Right cardiac atrium (tissue), 5 donors: ENCODE results near the gene DOCK4. TPM values are rescaled to one million over a fixed set of nuclear protein-coding genes. Genes with fewer than 3 reads are reported as not detected.
A peak's percentile ranks its signal among the peaks of the same experiment; 100 is the strongest.

Source experiments
- ATAC-seq, 2 donors: fragments of 200-7000 bp; cut with Tn5 transposase; one replicate each; pipeline versions ENCODE4 v1.8.0 to v1.9.1; 2020; ENCODE audit warnings: moderate library complexity in 2 of 2, mild to moderate bottlenecking in 1 of 2
- DNase-seq, 3 donors: peaks; one replicate each; pipeline ENCODE4 v3.0.0-alpha.2; 2020
- H3K27ac ChIP-seq: one replicate; pipeline ENCODE4 v1.5.1; 2013; ENCODE audit warnings: mild to moderate bottlenecking, low read length, control low read depth, moderate library complexity
- H3K27me3 ChIP-seq: one replicate; pipeline ENCODE4 v1.6.1; 2013; ENCODE audit not compliant: control insufficient read depth, insufficient read depth
- H3K4me1 ChIP-seq: one replicate; pipeline ENCODE4 v1.6.1; 2013; ENCODE audit warnings: low read length; ENCODE audit not compliant: control insufficient read depth, insufficient read depth
- H3K4me3 ChIP-seq: one replicate; pipeline ENCODE4 v1.5.1; 2013; ENCODE audit warnings: low read length, control low read depth
- H3K9me3 ChIP-seq: one replicate; pipeline ENCODE4 v1.6.1; 2013; ENCODE audit warnings: low read length; ENCODE audit not compliant: control insufficient read depth
- WGBS: extraction: QIAGEN DNeasy Blood & Tissue Kit; methylation state at CpG from one replicate; pipeline ENCODE4 v1.1.7; 2013; 5-methylcytosine and 5-hydroxymethylcytosine counted together
- intact Hi-C, 4 donors: fragments of 100-400 bp; cut with DNase I; formaldehyde crosslinking; loops; one replicate each; pipeline versions ENCODE4 v1.11.0 to v1.14.0; 2022 to 2023
- polyA plus RNA-seq: library from polyadenylated mRNA; stranded (reverse); fragments of 200-250 nt; gene quantifications from one replicate; pipeline ENCODE4 v1.2.3, GENCODE V29; 2013
- total RNA-seq, 4 donors: library from RNA; stranded (reverse); fragmentation: NEBNext Ultra II Directional; extraction: Animal tissue kit (Norgen Biotek cat#: 25700); gene quantifications; one replicate each; pipeline ENCODE4 v1.2.1, GENCODE V29; 2021
- donor health status: healthy with polysubstance abuse.
- donor health status: DM: no; HTN: yes; CAD: no.
- donor health status: DM: no; HTN: no; CAD: no.
- donor health status: DM: no; HTN: yes; CAD: no; lungs with severe emphysema.
- donor health status: DM: yes; HTN: yes; CAD: no.

Gene DOCK4
- total and polyA plus RNA-seq, 5 donors, result 5.7 to 19.9 (median 15.7) TPM

- Histone ChIP-seq H3K4me1 (no peaks in the 10 kb centered on the region), H3K27me3 (no peaks in the 10 kb centered on the region), H3K4me3 (no peak overlapping the region), H3K27ac (no peak overlapping the region), H3K9me3 (no peaks in the 10 kb centered on the region)
- no peak for ATAC-seq
- intact Hi-C loops, result no loop called here
- DNase-seq, result no peak
Observed at GRCh38 chr7:111787099-111787498, 419.1 kb downstream of the DOCK4 start.

GRCh38 chr7:111785076-111785475 lies 421.1 kb downstream of the DOCK4 start:
- Histone ChIP-seq H3K9me3 (no peaks in the 10 kb centered on the region), H3K27ac (no peak overlapping the region), H3K4me3 (no peak overlapping the region), H3K4me1 (no peaks in the 10 kb centered on the region), H3K27me3 (no peaks in the 10 kb centered on the region)
- no peak for DNase-seq
- no peak for ATAC-seq
- 97% methylated on average over 3 of the region's 3 CpGs for WGBS
- intact Hi-C loops, result no loop called here

GRCh38 chr7:111784296-111784695 lies 421.9 kb downstream of the DOCK4 start:
- H3K27ac ChIP-seq, result no peak overlapping the region
- H3K4me3 ChIP-seq, result no peak overlapping the region
- WGBS, result 84% methylated on average over 2 of the region's 2 CpGs
- intact Hi-C loops, result no loop called here
- no peaks in the 10 kb centered on the region for H3K9me3 ChIP-seq
- no peak for ATAC-seq
- H3K27me3 ChIP-seq, result no peaks in the 10 kb centered on the region
- H3K4me1 ChIP-seq, result no peaks in the 10 kb centered on the region
- DNase-seq, result no peak

GRCh38 chr7:111783854-111784253 lies 422.3 kb downstream of the DOCK4 start:
- ATAC-seq, result no peak
- intact Hi-C loops, result no loop called here
- Histone ChIP-seq H3K4me3 (no peak overlapping the region), H3K27me3 (no peaks in the 10 kb centered on the region), H3K9me3 (no peaks in the 10 kb centered on the region), H3K27ac (no peak overlapping the region), H3K4me1 (no peaks in the 10 kb centered on the region)
- no peak for DNase-seq
- WGBS, result 93% methylated on average over 5 of the region's 5 CpGs

GRCh38 chr7:111780527-111780926 lies 425.7 kb downstream of the DOCK4 start:
- Histone ChIP-seq H3K27me3 (no peaks in the 10 kb centered on the region), H3K4me3 (no peak overlapping the region), H3K4me1 (no peaks in the 10 kb centered on the region), H3K9me3 (no peaks in the 10 kb centered on the region), H3K27ac (no peak overlapping the region)
- no peak for DNase-seq
- intact Hi-C loops, result no loop called here
- no peak for ATAC-seq
- 87% methylated on average over 1 of the region's 1 CpG for WGBS

- DNase-seq (no peak), ATAC-seq (no peak)
- intact Hi-C loops, result no loop called here
- no peak overlapping the region for H3K4me3 ChIP-seq
- H3K27ac ChIP-seq, result no peak overlapping the region
- H3K9me3 ChIP-seq, result no peaks in the 10 kb centered on the region
- WGBS, result 63% methylated on average over 1 of the region's 1 CpG
- no peaks in the 10 kb centered on the region for H3K27me3 ChIP-seq
- H3K4me1 ChIP-seq, result no peaks in the 10 kb centered on the region
Observed at GRCh38 chr7:111775206-111775605, 431.0 kb downstream of the DOCK4 start.

GRCh38 chr7:111772716-111773115 lies 433.5 kb downstream of the DOCK4 start:
- ATAC-seq (no peak), DNase-seq (peak in 1 of 3 donors; percentile 60)
- WGBS, result 96% methylated on average over 3 of the region's 3 CpGs
- Histone ChIP-seq H3K27me3 (no peaks in the 10 kb centered on the region), H3K27ac (no peak overlapping the region), H3K4me1 (no peaks in the 10 kb centered on the region), H3K9me3 (no peaks in the 10 kb centered on the region), H3K4me3 (no peak overlapping the region)
- intact Hi-C loops, result no loop called here

- Histone ChIP-seq H3K4me3 (no peak overlapping the region), H3K4me1 (no peaks in the 10 kb centered on the region), H3K9me3 (no peaks in the 10 kb centered on the region), H3K27me3 (no peaks in the 10 kb centered on the region), H3K27ac (no peak overlapping the region)
- intact Hi-C loops, result no loop called here
- no peak for DNase-seq
- 93% methylated on average over 5 of the region's 5 CpGs for WGBS
- ATAC-seq, result no peak
Observed at GRCh38 chr7:111771638-111772037, 434.6 kb downstream of the DOCK4 start.

GRCh38 chr7:111770116-111770515 lies 436.1 kb downstream of the DOCK4 start:
- Histone ChIP-seq H3K9me3 (no peaks in the 10 kb centered on the region), H3K4me3 (no peak overlapping the region), H3K27ac (no peak overlapping the region), H3K4me1 (no peaks in the 10 kb centered on the region), H3K27me3 (no peaks in the 10 kb centered on the region)
- DNase-seq, result no peak
- no peak for ATAC-seq
- intact Hi-C loops, result no loop called here
- 65% methylated on average over 2 of the region's 2 CpGs for WGBS

- H3K4me3 ChIP-seq, result no peak overlapping the region
- H3K27ac ChIP-seq, result no peak overlapping the region
- H3K4me1 ChIP-seq, result no peaks in the 10 kb centered on the region
- intact Hi-C loops, result loop anchor here in 2 of 4 donors (10.0 kb wide), 1 partner anchor 89 kb away; no protein-coding TSS in a partner anchor
- ATAC-seq, result no peak
- DNase-seq, result no peak
- 49% methylated on average over 6 of the region's 6 CpGs for WGBS
- no peaks in the 10 kb centered on the region for H3K27me3 ChIP-seq
- no peaks in the 10 kb centered on the region for H3K9me3 ChIP-seq
Observed at GRCh38 chr7:111765751-111766643, 440.2 kb downstream of the DOCK4 start.

- peak; percentile 43 to 65 for ATAC-seq
- Histone ChIP-seq H3K4me3 (no peak overlapping the region), H3K27ac (no peak overlapping the region), H3K27me3 (no peaks in the 10 kb centered on the region), H3K4me1 (no peaks in the 10 kb centered on the region), H3K9me3 (no peaks in the 10 kb centered on the region)
- intact Hi-C loops, result loop anchor here in 2 of 4 donors (10.0 kb wide), 1 partner anchor 91 kb away; no protein-coding TSS in a partner anchor
- peak in 2 of 3 donors; percentile 38 to 61 for DNase-seq
- WGBS, result 28% methylated on average over 3 of the region's 3 CpGs
Observed at GRCh38 chr7:111763221-111763801, 442.9 kb downstream of the DOCK4 start.
